Astrocyte (in vitro differentiated cells and primary cell): Measurements from ENCODE around the gene SCAP. TPM values are rescaled to one million over a fixed set of nuclear protein-coding genes. Genes with fewer than 3 reads are reported as not detected.

Experiments used
- DNase-seq: peaks from one replicate; pipeline ENCODE4 v3.0.0-alpha.2; 2010; ENCODE audit warnings: low read depth
- FAIRE-seq: peaks from 2 replicates; lab custom pipeline; 2011; peaks lifted over from hg19 to GRCh38; lab: Jason Lieb, UNC
- H2AFZ ChIP-seq: 2 replicates; pipeline ENCODE4 v1.6.0; 2012; ENCODE audit warnings: low read depth, low read length, inconsistent platforms
- H3K27ac ChIP-seq: 2 replicates; pipeline ENCODE4 v1.5.1; 2011; ENCODE audit warnings: low read depth, low read length, inconsistent platforms
- H3K27me3 ChIP-seq: 2 replicates; pipeline ENCODE4 v1.6.0; 2011; ENCODE audit warnings: low read length, inconsistent platforms; ENCODE audit not compliant: insufficient read depth
- H3K36me3 ChIP-seq: 2 replicates; pipeline ENCODE4 v1.5.1; 2011; ENCODE audit warnings: low read length, inconsistent platforms; ENCODE audit not compliant: insufficient read depth
- H3K4me1 ChIP-seq: 2 replicates; pipeline ENCODE4 v1.5.1; 2011; ENCODE audit warnings: low read length, inconsistent platforms; ENCODE audit not compliant: insufficient read depth
- H3K4me2 ChIP-seq: 2 replicates; pipeline ENCODE4 v1.6.0; 2012; ENCODE audit warnings: low read length, inconsistent platforms
- H3K4me3 ChIP-seq: 2 replicates; pipeline ENCODE4 v1.5.1; 2011; ENCODE audit warnings: low read depth, mild to moderate bottlenecking, low read length, inconsistent platforms; ENCODE audit not compliant: insufficient read depth
- H3K79me2 ChIP-seq: 2 replicates; pipeline ENCODE4 v1.6.0; 2012; ENCODE audit warnings: mild to moderate bottlenecking, low read length, inconsistent platforms; ENCODE audit not compliant: insufficient read depth
- H3K9ac ChIP-seq: 2 replicates; pipeline ENCODE4 v1.6.0; 2012; ENCODE audit warnings: mild to moderate bottlenecking, low read length, inconsistent platforms
- H3K9me3 ChIP-seq: 2 replicates; pipeline ENCODE4 v1.5.1; 2012; ENCODE audit warnings: low read depth, mild to moderate bottlenecking, low read length, inconsistent platforms; ENCODE audit not compliant: insufficient read depth
- H4K20me1 ChIP-seq: 2 replicates; pipeline ENCODE4 v1.6.0; 2012; ENCODE audit warnings: low read length, inconsistent platforms; ENCODE audit not compliant: insufficient read depth
- H3K27ac Mint-ChIP-seq: one replicate; pipeline ENCODE4 v1.8.0; 2021; ENCODE audit warnings: mild to moderate bottlenecking, mixed read lengths; ENCODE audit not compliant: unreplicated experiment
- H3K27me3 Mint-ChIP-seq: one replicate; pipeline ENCODE4 v1.8.0; 2021; ENCODE audit warnings: low read depth, mixed read lengths; ENCODE audit not compliant: unreplicated experiment
- H3K36me3 Mint-ChIP-seq: one replicate; pipeline ENCODE4 v1.8.0; 2021; ENCODE audit warnings: low read depth, mixed read lengths; ENCODE audit not compliant: unreplicated experiment
- H3K4me1 Mint-ChIP-seq: one replicate; pipeline ENCODE4 v1.8.0; 2021; ENCODE audit warnings: low read depth, mixed read lengths; ENCODE audit not compliant: unreplicated experiment
- H3K4me3 Mint-ChIP-seq: one replicate; pipeline ENCODE4 v1.8.0; 2021; ENCODE audit warnings: mild to moderate bottlenecking, moderate library complexity, mixed read lengths; ENCODE audit not compliant: unreplicated experiment
- H3K9me3 Mint-ChIP-seq: one replicate; pipeline ENCODE4 v1.8.0; 2021; ENCODE audit warnings: mild to moderate bottlenecking, mixed read lengths; ENCODE audit not compliant: unreplicated experiment
- EZH2 ChIP-seq: IDR thresholded peaks from 2 replicates; pipeline ENCODE4 v1.6.1; 2012; ENCODE audit warnings: mild to moderate bottlenecking, low read length, inconsistent platforms; ENCODE audit not compliant: insufficient read depth
- total RNA-seq: library from RNA; stranded (reverse); gene quantifications from 2 replicates; pipeline ENCODE4 v1.2.1, GENCODE V29; 2021
- TF ChIP-seq, protein P1 (sequence below): IDR thresholded peaks from 2 replicates; pipeline ENCODE4 v1.5.1; 2011; ENCODE audit warnings: low read depth, mild to moderate bottlenecking, inconsistent platforms, low read length, moderate library complexity; ENCODE audit not compliant: insufficient read depth

SCAP gene
- total RNA-seq, 1 donor from 2014 or later: 47.9 TPM

- Mint-ChIP-seq H3K36me3 (peaks cover 27% of the 10 kb centered on the region), H3K9me3 (no peaks in the 10 kb centered on the region), H3K4me1 (peaks cover 4% of the 10 kb centered on the region), H3K4me3 (no peak overlapping the region), H3K27me3 (no peaks in the 10 kb centered on the region), H3K27ac (no peak overlapping the region)
- H3K4me2 ChIP-seq: no peak overlapping the region
- no peak overlapping the region for H2AFZ ChIP-seq
- no peaks in the 10 kb centered on the region for H3K36me3 ChIP-seq
- no peaks in the 10 kb centered on the region for H3K9me3 ChIP-seq
- H3K27me3 ChIP-seq: no peaks in the 10 kb centered on the region
- H3K4me3 ChIP-seq: no peak overlapping the region
- no peak for FAIRE-seq
- H3K79me2 ChIP-seq: peaks cover 2% of the 10 kb centered on the region
- TF ChIP-seq EZH2: no peak
- TF ChIP-seq, protein P1, sequence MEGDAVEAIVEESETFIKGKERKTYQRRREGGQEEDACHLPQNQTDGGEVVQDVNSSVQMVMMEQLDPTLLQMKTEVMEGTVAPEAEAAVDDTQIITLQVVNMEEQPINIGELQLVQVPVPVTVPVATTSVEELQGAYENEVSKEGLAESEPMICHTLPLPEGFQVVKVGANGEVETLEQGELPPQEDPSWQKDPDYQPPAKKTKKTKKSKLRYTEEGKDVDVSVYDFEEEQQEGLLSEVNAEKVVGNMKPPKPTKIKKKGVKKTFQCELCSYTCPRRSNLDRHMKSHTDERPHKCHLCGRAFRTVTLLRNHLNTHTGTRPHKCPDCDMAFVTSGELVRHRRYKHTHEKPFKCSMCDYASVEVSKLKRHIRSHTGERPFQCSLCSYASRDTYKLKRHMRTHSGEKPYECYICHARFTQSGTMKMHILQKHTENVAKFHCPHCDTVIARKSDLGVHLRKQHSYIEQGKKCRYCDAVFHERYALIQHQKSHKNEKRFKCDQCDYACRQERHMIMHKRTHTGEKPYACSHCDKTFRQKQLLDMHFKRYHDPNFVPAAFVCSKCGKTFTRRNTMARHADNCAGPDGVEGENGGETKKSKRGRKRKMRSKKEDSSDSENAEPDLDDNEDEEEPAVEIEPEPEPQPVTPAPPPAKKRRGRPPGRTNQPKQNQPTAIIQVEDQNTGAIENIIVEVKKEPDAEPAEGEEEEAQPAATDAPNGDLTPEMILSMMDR: no peak
- no peak overlapping the region for H3K9ac ChIP-seq
- H4K20me1 ChIP-seq: no peaks in the 10 kb centered on the region
- no peak for DNase-seq
- H3K4me1 ChIP-seq: peaks cover 4% of the 10 kb centered on the region
- H3K27ac ChIP-seq: no peak overlapping the region
Observed at GRCh38 chr3:47425959-47426358, 49.8 kb downstream of the SCAP start.

GRCh38 chr3:47425383-47425778, 50.4 kb downstream of the SCAP start:
- no peaks in the 10 kb centered on the region for H3K27me3 ChIP-seq
- Mint-ChIP-seq H3K36me3 (peaks cover 24% of the 10 kb centered on the region), H3K4me3 (no peak overlapping the region), H3K4me1 (peaks cover 4% of the 10 kb centered on the region), H3K27me3 (no peaks in the 10 kb centered on the region), H3K9me3 (no peaks in the 10 kb centered on the region), H3K27ac (no peak overlapping the region)
- DNase-seq: no peak
- TF ChIP-seq EZH2: no peak
- H3K36me3 ChIP-seq: no peaks in the 10 kb centered on the region
- H3K9ac ChIP-seq: no peak overlapping the region
- H3K4me2 ChIP-seq: no peak overlapping the region
- no peak overlapping the region for H3K4me3 ChIP-seq
- no peak for FAIRE-seq
- H2AFZ ChIP-seq: no peak overlapping the region
- H3K79me2 ChIP-seq: peaks cover 2% of the 10 kb centered on the region
- H3K9me3 ChIP-seq: no peaks in the 10 kb centered on the region
- H4K20me1 ChIP-seq: peaks cover 3% of the 10 kb centered on the region
- H3K27ac ChIP-seq: no peak overlapping the region
- peaks cover 7% of the 10 kb centered on the region for H3K4me1 ChIP-seq

- Histone ChIP-seq H4K20me1 (peaks cover 3% of the 10 kb centered on the region), H3K79me2 (peaks cover 2% of the 10 kb centered on the region), H3K4me3 (no peak overlapping the region), H3K9me3 (no peaks in the 10 kb centered on the region), H2AFZ (no peak overlapping the region), H3K27me3 (no peaks in the 10 kb centered on the region), H3K36me3 (no peaks in the 10 kb centered on the region), H3K9ac (no peak overlapping the region), H3K4me2 (no peak overlapping the region), H3K27ac (no peak overlapping the region), H3K4me1 (peaks cover 7% of the 10 kb centered on the region)
- peaks cover 21% of the 10 kb centered on the region for H3K36me3 Mint-ChIP-seq
- no peak for FAIRE-seq
- peaks cover 4% of the 10 kb centered on the region for H3K4me1 Mint-ChIP-seq
- H3K27me3 Mint-ChIP-seq: no peaks in the 10 kb centered on the region
- no peak for TF ChIP-seq EZH2
- TF ChIP-seq, protein P1: no peak
- H3K4me3 Mint-ChIP-seq: no peak overlapping the region
- H3K27ac Mint-ChIP-seq: no peak overlapping the region
- DNase-seq: no peak
- no peaks in the 10 kb centered on the region for H3K9me3 Mint-ChIP-seq
Observed at GRCh38 chr3:47424434-47425382, 51.0 kb downstream of the SCAP start.
